ENCODE results near the gene SGTB.

SGTB gene

GRCh38 chr5:65721720-65722574 is at the start of gene SGTB, which contains the start of gene NLN:
Gene SGTB (minus strand): TSS chr5:65722109. CDS start chr5:65720807, 1,302 bp downstream.
Gene NLN (plus strand): TSS chr5:65722205. CDS start chr5:65722374, 169 bp downstream.
- DNase-seq = peak; percentile 84 to 86

- no peak for DNase-seq
Observed at GRCh38 chr5:65771266-65771665, 49.4 kb upstream of the SGTB start.

GRCh38 chr5:65769539-65769938 is 47.6 kb upstream of the SGTB start:
- no peak for DNase-seq

- no peak for DNase-seq
Observed at GRCh38 chr5:65768723-65769346, 46.9 kb upstream of the SGTB start.

GRCh38 chr5:65767565-65767964 is 45.7 kb upstream of the SGTB start:
- no peak for DNase-seq

GRCh38 chr5:65766781-65767180 is 44.9 kb upstream of the SGTB start:
- no peak for DNase-seq

GRCh38 chr5:65766175-65766574 is 44.3 kb upstream of the SGTB start:
- DNase-seq = no peak

GRCh38 chr5:65765582-65765981 is 43.7 kb upstream of the SGTB start:
- no peak for DNase-seq

- no peak for DNase-seq
Observed at GRCh38 chr5:65762234-65762633, 40.3 kb upstream of the SGTB start.

GRCh38 chr5:65760504-65761275 is 38.8 kb upstream of the SGTB start:
- no peak for DNase-seq

- no peak for DNase-seq
Observed at GRCh38 chr5:65758546-65759144, 36.7 kb upstream of the SGTB start.

GRCh38 chr5:65753189-65753588 is 31.3 kb upstream of the SGTB start:
- DNase-seq = no peak

- DNase-seq = no peak
Observed at GRCh38 chr5:65750938-65751337, 29.0 kb upstream of the SGTB start.

- DNase-seq = no peak
Observed at GRCh38 chr5:65749956-65750355, 28.0 kb upstream of the SGTB start.

- no peak for DNase-seq
Observed at GRCh38 chr5:65749221-65749844, 27.4 kb upstream of the SGTB start.

GRCh38 chr5:65742565-65743231 is 20.8 kb upstream of the SGTB start:
- DNase-seq = peak in 1 of 2 experiments; percentile 16

GRCh38 chr5:65739162-65739561 is 17.3 kb upstream of the SGTB start:
- DNase-seq = no peak

- DNase-seq = no peak
Observed at GRCh38 chr5:65738305-65738704, 16.4 kb upstream of the SGTB start.

GRCh38 chr5:65737842-65738241 is 15.9 kb upstream of the SGTB start:
- no peak for DNase-seq

GRCh38 chr5:65736011-65736410 is 14.1 kb upstream of the SGTB start:
- DNase-seq = no peak

- DNase-seq = no peak
Observed at GRCh38 chr5:65734921-65735320, 13.0 kb upstream of the SGTB start.

- DNase-seq = peak in 1 of 2 experiments; percentile 4
Observed at GRCh38 chr5:65734196-65734775, 12.4 kb upstream of the SGTB start.
